Measurements from ENCODE around the gene OR51B6. TPM values are rescaled to one million over a fixed set of nuclear protein-coding genes. Genes with fewer than 3 reads are reported as not detected.
"Not testable (repeated sequence)": the region's sequence is repeated elsewhere in the genome, so short reads cannot be mapped to it uniquely, and the experiment has no call there.

OR51B6 gene
- total RNA-seq, 1 donor from 2014 or later = not detected

GRCh38 chr11:5366365-5366764, 15.1 kb downstream of the OR51B6 start:
- DNase-seq = not testable (repeated sequence)

GRCh38 chr11:5366856-5367255, 15.5 kb downstream of the OR51B6 start:
- DNase-seq = no peak

- no peak for DNase-seq
Measured at GRCh38 chr11:5367448-5368074, 16.3 kb downstream of the OR51B6 start.

- DNase-seq = no peak
Measured at GRCh38 chr11:5368502-5369043, 17.3 kb downstream of the OR51B6 start.

- no peak for DNase-seq
Measured at GRCh38 chr11:5369789-5370188, 18.5 kb downstream of the OR51B6 start.

GRCh38 chr11:5380740-5381342, 29.5 kb downstream of the OR51B6 start:
- peak; percentile 70 for DNase-seq

GRCh38 chr11:5383576-5383975, 32.3 kb downstream of the OR51B6 start, which contains the start of gene OR51M1:
Gene OR51M1, plus strand, starts transcription at chr11:5383812. Its CDS starts 5,587 bp downstream, at chr11:5389399.
- DNase-seq = no peak

- DNase-seq = no peak
Measured at GRCh38 chr11:5384335-5384734, 33.0 kb downstream of the OR51B6 start.

- DNase-seq = no peak
Measured at GRCh38 chr11:5390210-5390609, 38.9 kb downstream of the OR51B6 start.

GRCh38 chr11:5394091-5394490, 42.8 kb downstream of the OR51B6 start:
- DNase-seq = no peak

GRCh38 chr11:5398936-5399335, 47.6 kb downstream of the OR51B6 start:
- no peak for DNase-seq

Other genes with a start within 250 kb of the OR51B6 start
- gene OR52A5, start 213.2 kb upstream of the OR51B6 start, total RNA-seq = not detected in 2 replicates
- not detected in 2 replicates for gene OR52A1, start 196.8 kb upstream of the OR51B6 start, total RNA-seq
- gene OR51V1, start 150.8 kb upstream of the OR51B6 start, total RNA-seq = not detected in 2 replicates
- gene HBB, start 124.4 kb upstream of the OR51B6 start, total RNA-seq = not detected in 2 replicates
- gene HBD, start 117.0 kb upstream of the OR51B6 start, total RNA-seq = not detected in 2 replicates
- gene HBG1, start 101.7 kb upstream of the OR51B6 start, total RNA-seq = not detected in 2 replicates
- not detected in 2 replicates for gene HBG2, start 96.7 kb upstream of the OR51B6 start, total RNA-seq
- not detected in 2 replicates for gene HBE1, start 81.6 kb upstream of the OR51B6 start, total RNA-seq
- gene OR51B4, start 49.6 kb upstream of the OR51B6 start, total RNA-seq = not detected in 2 replicates
- gene OR51B2, start 27.2 kb upstream of the OR51B6 start, total RNA-seq = not detected in 2 replicates
- gene OR51B5, start 8.0 kb upstream of the OR51B6 start, total RNA-seq = not detected in 2 replicates
- not detected in 2 replicates for gene OR51M1, start 32.3 kb downstream of the OR51B6 start, total RNA-seq
- not detected in 2 replicates for gene OR51Q1, start 70.6 kb downstream of the OR51B6 start, total RNA-seq
- gene OR51I1, start 90.0 kb downstream of the OR51B6 start, total RNA-seq = not detected in 2 replicates
- gene OR51I2, start 97.8 kb downstream of the OR51B6 start, total RNA-seq = not detected in 2 replicates
- gene OR52D1, start 137.2 kb downstream of the OR51B6 start, total RNA-seq = not detected in 2 replicates
- gene UBQLN3, start 158.4 kb downstream of the OR51B6 start, total RNA-seq = not detected in 2 replicates
- 0.05 TPM in 1 of 2 replicates, not detected in the other for gene UBQLNL, start 165.2 kb downstream of the OR51B6 start, total RNA-seq
- gene OR52H1, start 197.0 kb downstream of the OR51B6 start, total RNA-seq = not detected in 2 replicates
- gene OR52B6, start 229.4 kb downstream of the OR51B6 start, total RNA-seq = not detected in 2 replicates
- gene TRIM6, start 245.1 kb downstream of the OR51B6 start, total RNA-seq = 1.0 and 3.3 TPM in 2 replicates